LNCaP clone FGC (cell line): ENCODE results near the gene IQSEC3.

Source experiments
- DNase-seq: peaks from one replicate; pipeline ENCODE4 v3.0.0-alpha.2; 2011; ENCODE audit warnings: low read depth
- H3K4me3 ChIP-seq: 2 replicates; pipeline ENCODE4 v1.5.1; 2011; ENCODE audit warnings: mild to moderate bottlenecking, low read depth, low read length, control low read depth
- TF ChIP-seq, protein P1 (sequence below): IDR thresholded peaks from 2 replicates; pipeline ENCODE4 v1.5.1; 2012; ENCODE audit warnings: mild to moderate bottlenecking; ENCODE audit not compliant: control insufficient read depth, insufficient read depth; ENCODE audit errors: extremely low read depth

The IQSEC3 gene

DNA sequence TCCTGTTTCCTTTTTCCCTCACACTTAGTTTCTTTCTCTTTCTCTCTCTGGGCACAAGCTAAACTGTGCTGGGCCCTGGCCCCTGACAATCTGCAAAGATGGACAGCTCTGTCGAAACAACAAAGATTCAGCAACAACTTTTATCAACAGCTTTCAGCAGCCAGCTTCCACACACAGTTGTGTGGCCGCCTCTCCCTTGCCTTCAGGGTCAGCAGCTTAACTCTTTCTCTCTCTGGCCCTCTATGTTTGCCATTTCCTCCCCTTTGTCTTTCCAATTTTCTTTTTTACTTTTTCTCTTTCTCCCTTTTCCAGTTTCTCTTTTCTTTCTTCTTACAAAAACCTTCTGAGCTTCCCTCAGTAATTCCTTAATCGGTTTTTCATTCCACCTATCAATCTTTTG lies 43.3 kb downstream of the IQSEC3 start:
- DNase-seq = no peak
- TF ChIP-seq, protein P1, sequence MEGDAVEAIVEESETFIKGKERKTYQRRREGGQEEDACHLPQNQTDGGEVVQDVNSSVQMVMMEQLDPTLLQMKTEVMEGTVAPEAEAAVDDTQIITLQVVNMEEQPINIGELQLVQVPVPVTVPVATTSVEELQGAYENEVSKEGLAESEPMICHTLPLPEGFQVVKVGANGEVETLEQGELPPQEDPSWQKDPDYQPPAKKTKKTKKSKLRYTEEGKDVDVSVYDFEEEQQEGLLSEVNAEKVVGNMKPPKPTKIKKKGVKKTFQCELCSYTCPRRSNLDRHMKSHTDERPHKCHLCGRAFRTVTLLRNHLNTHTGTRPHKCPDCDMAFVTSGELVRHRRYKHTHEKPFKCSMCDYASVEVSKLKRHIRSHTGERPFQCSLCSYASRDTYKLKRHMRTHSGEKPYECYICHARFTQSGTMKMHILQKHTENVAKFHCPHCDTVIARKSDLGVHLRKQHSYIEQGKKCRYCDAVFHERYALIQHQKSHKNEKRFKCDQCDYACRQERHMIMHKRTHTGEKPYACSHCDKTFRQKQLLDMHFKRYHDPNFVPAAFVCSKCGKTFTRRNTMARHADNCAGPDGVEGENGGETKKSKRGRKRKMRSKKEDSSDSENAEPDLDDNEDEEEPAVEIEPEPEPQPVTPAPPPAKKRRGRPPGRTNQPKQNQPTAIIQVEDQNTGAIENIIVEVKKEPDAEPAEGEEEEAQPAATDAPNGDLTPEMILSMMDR = no peak
- no peak overlapping the region for H3K4me3 ChIP-seq

- TF ChIP-seq, protein P1 = no peak
- no peak overlapping the region for H3K4me3 ChIP-seq
- no peak for DNase-seq
Observed at GRCh38 chr12:111699-112493, 45.3 kb downstream of the IQSEC3 start.

DNA sequence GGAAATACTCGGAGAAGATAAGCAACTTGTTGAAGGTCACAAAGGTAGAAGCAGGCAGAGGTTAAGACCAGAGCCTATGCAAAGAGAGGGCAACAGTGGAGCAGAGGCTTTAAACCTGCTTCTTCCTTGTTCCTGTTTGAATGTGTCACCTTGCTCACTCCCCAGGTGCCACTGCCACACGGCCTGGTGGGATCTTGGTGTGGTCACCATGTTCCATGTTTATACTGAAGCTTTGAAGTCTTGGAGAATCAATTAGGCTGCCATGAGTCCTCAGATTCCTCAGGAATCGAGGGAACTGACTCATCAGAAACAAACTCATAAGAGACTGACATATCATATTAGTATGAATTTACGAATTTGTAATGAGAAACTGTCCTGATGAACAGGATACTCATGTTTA lies 46.8 kb downstream of the IQSEC3 start:
- TF ChIP-seq, protein P1 = no peak
- no peak for DNase-seq
- H3K4me3 ChIP-seq = no peak overlapping the region

- H3K4me3 ChIP-seq = no peak overlapping the region
- DNase-seq = no peak
- TF ChIP-seq, protein P1 = no peak
Observed at GRCh38 chr12:114626-115211, 48.2 kb downstream of the IQSEC3 start.

GRCh38 chr12:115518-115917 lies 49.0 kb downstream of the IQSEC3 start:
- no peak for DNase-seq
- TF ChIP-seq, protein P1 = no peak
- H3K4me3 ChIP-seq = no peak overlapping the region

- DNase-seq = no peak
- TF ChIP-seq, protein P1 = no peak
Observed at GRCh38 chr12:115960-116915, 49.7 kb downstream of the IQSEC3 start.

More at GRCh38 chr12:115960-116915, 49.7 kb downstream of the IQSEC3 start:
- H3K4me3 ChIP-seq = no peak overlapping the region
